Kidney glomerular epithelial cell (primary cell): ENCODE data around the gene TEAD2.

ENCODE experiments used
- DNase-seq: peaks from one replicate; lab custom pipeline; 2025; lab: John Stamatoyannopoulos, UW

The TEAD2 gene

GRCh38 chr19:49362048-49362928, at the start of gene TEAD2:
Gene TEAD2, minus strand, starts transcription at chr19:49362416. Its CDS starts 2,341 bp downstream, at chr19:49360075.
- no peak for DNase-seq

- no peak for DNase-seq
These were observed 49.6 kb upstream of the TEAD2 start for GRCh38 chr19:49411681-49412326.

- no peak for DNase-seq
These were observed 47.3 kb upstream of the TEAD2 start for GRCh38 chr19:49409441-49410029.

GRCh38 chr19:49408816-49409440, 46.7 kb upstream of the TEAD2 start:
- DNase-seq: no peak

GRCh38 chr19:49407482-49408015, 45.3 kb upstream of the TEAD2 start:
- DNase-seq: no peak

GRCh38 chr19:49407079-49407478, 44.9 kb upstream of the TEAD2 start:
- no peak for DNase-seq

- DNase-seq: no peak
These were observed 41.4 kb upstream of the TEAD2 start for GRCh38 chr19:49403404-49404187.

- no peak for DNase-seq
These were observed 37.8 kb upstream of the TEAD2 start for GRCh38 chr19:49400029-49400428.

GRCh38 chr19:49398931-49399330, 36.7 kb upstream of the TEAD2 start:
- no peak for DNase-seq

GRCh38 chr19:49398001-49398615, 35.9 kb upstream of the TEAD2 start:
- no peak for DNase-seq

GRCh38 chr19:49396738-49397505, 34.7 kb upstream of the TEAD2 start:
- DNase-seq: no peak

- no peak for DNase-seq
These were observed 33.6 kb upstream of the TEAD2 start for GRCh38 chr19:49395581-49396407.

GRCh38 chr19:49393881-49394280, 31.7 kb upstream of the TEAD2 start:
- DNase-seq: no peak

- peak; percentile 62 for DNase-seq
These were observed 29.6 kb upstream of the TEAD2 start for GRCh38 chr19:49391581-49392399.

GRCh38 chr19:49390929-49391359, 28.7 kb upstream of the TEAD2 start:
- DNase-seq: no peak

- DNase-seq: no peak
These were observed 28.1 kb upstream of the TEAD2 start for GRCh38 chr19:49390131-49390928.

GRCh38 chr19:49389406-49389805, 27.2 kb upstream of the TEAD2 start:
- no peak for DNase-seq
